Stimulated activated CD8-positive, alpha-beta memory T cell treated with anti-CD3 and anti-CD28 coated beads, Interleukin-2, amount 100 ng/mL, for 1 hour (primary cell): ENCODE data around the gene TRIP13.
"Not testable (repeated sequence)": the region's sequence is repeated elsewhere in the genome, so short reads cannot be mapped to it uniquely, and the experiment has no call there.

Source experiments
- DNase-seq, 2 donors: peaks; one replicate each; pipeline ENCODE4 v3.0.0-alpha.2; 2020; ENCODE audit warnings: low read depth in 2 of 2

TRIP13 gene

DNA sequence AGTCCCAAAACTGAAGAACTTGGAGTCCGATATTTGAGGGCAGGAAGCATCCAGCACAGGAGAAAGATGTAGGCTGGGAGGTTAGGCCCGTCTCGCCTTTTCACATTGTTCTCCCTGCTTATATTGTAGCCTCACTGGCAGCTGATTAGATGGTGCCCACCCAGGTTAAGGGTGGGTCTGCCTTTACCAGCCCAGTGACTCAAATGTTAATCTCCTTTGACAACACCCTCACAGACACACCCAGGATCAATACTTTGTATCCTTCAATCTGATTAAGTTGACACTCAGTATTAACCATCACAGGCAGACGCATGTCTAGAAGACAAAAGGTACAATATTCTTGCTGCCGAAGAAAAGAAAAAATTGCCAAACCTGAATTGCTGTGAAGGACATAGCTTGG lies 26.0 kb downstream of the TRIP13 start:
- DNase-seq: not testable (repeated sequence)

DNA sequence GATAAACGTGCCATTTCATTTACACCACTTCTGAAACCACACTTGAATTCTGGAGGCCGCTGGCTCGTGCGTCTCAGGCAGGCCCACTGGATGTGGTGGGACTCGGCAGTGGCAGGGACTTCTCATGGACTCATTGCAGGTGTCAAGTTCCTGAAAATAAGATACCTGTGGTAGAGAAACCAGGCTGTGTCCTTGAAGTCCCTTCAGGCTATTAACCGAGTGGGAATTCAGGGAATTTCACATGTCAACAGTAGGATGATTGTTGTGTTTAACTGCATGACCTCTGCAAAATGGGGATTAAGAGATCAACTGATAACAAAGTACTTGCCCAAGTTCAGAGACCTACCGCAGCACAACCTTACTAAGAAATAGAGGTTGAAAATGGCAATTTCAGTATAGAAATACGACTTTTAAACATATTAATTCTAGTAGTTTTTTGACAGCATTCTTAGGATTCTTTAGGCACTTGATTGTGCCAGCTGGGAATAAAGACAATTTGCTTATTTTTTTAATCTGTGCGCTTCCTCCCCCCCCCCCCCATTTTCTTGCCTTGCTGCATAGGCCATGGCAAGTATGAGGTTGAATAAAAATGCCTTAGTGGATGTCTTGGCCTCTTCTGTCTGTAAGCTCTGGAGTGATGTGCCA lies 26.8 kb downstream of the TRIP13 start:
- DNase-seq: no peak

DNA sequence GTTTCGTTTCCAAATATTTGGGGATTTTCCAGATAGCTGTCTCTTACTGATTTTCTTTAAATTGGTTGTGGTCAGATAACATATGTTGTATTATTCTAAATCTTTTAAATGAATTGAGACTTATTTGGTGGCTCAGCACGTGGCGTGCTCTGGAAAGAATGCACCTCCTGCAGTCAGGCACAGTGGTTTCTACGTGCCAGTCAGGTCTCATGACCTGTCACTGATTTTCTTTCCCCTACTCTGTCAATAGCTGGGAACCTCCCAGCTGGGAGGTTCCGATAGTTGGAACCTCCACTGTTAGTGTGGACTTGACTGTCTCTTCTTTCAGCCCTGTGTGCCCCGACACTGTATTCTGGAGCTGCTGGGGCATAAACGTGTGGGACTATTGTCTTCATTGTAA lies 27.6 kb downstream of the TRIP13 start:
- no peak for DNase-seq

- no peak for DNase-seq
Measured at GRCh38 chr5:921456-922435, 29.1 kb downstream of the TRIP13 start.

GRCh38 chr5:922436-923280 lies 30.0 kb downstream of the TRIP13 start:
- no peak for DNase-seq

GRCh38 chr5:923281-923873 lies 30.7 kb downstream of the TRIP13 start:
- DNase-seq: peak; percentile 38 to 50

- no peak for DNase-seq
Measured at GRCh38 chr5:926417-927171, 33.9 kb downstream of the TRIP13 start.

- DNase-seq: no peak
Measured at GRCh38 chr5:927172-928015, 34.7 kb downstream of the TRIP13 start.

DNA sequence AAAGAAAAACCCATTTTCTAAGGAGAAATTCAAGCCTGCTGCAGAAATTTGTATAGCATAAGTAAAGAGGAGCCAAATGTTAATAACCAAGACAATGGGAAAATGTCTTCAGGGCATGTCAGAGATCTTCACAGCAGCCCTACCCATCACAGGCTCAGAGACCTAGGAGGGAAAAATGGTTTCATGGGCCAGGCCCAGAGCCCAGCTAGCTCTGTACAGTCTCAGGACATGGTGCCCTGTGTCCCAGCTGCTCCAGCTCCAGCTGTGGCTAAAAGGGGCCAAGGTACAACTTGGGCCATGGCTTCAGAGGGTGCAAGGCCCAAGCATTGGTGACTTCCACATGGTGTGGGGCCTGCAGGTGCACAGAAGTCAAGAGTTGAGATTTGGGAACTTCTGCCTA lies 36.5 kb downstream of the TRIP13 start:
- not testable (repeated sequence) for DNase-seq

- no peak for DNase-seq
Measured at GRCh38 chr5:929596-929995, 36.9 kb downstream of the TRIP13 start.

- no peak for DNase-seq
Measured at GRCh38 chr5:930866-931265, 38.2 kb downstream of the TRIP13 start.

- no peak for DNase-seq
Measured at GRCh38 chr5:931570-932145, 39.0 kb downstream of the TRIP13 start.

DNA sequence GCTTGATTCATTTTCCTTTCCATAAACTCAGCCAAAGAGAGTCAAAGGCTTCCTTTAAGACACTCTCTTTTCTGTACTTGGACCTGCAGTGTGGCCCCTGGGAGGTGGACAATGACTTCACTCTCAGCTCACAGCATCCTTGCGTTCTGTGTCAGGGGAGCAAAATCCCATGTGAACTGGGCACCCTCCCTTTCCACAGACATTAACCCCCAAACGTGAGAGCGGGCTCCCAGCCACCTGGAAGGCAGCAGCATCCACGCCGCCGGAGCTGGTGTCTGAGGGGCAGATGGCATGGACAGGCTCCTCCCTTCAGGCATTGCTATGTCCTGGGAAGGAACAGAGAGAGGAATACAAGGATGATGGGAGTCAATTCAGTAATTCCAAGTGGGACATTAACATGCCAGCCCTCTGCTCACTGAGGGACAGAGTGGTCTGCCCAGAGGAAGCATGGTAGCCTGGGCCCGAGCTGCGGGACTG lies 39.5 kb downstream of the TRIP13 start:
- no peak for DNase-seq

DNA sequence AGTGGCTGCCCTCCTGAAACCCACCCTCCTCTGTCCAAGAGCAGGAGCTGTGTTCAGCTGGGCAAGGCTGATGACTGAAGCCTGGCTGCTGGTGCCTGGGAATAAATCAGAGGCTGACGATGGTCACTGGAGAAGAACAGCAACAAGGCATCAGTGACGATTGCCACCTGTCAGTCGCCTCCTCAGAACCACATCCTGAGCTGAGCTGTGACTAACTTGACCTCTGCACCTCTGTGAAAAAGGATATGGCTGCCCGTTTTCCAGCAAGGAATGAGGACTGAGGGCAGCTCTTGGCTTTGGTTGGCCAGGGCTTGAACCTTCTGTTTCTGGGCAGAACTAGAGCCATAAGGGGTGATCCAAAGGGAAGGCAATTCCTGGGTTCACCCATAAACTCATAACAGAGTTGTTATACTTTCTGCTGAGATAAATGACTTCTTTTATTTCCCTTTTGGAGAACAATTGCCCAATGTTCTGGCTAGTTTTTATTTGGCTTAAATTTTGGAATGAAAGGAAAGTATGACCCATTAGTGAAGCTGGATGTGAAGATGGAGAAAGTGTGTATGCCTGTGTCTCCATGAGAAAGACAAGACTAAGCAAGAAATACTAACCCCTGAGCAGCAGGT lies 40.1 kb downstream of the TRIP13 start:
- DNase-seq: no peak

DNA sequence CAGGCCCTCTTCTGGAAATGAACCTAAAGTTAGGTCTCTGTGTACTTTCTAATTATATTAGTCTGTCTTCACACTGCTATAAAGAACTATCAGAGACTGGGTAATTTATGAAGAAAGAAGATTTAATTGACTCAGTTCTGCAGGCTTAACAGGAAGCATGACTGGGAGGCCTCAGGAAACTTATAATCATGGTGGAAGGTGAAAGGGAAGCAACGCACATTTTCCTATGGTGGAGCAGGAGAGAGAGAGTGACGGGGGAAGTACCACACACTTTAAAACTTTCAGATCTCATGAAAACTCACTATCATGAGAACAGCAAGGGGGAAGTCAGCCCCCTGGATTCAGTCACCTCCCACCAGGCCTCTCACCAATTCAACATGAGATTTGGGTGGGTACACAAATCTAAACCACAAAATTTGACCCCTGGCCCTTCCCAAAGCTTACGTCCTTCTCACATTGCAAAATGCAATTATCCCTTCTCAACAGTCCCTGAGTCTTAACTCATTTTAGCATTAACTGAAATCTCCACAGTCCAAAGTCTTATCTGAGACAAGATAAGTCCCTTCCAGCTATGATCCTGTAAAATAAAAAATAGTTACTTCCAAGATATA lies 40.7 kb downstream of the TRIP13 start:
- DNase-seq: no peak

GRCh38 chr5:933951-934350 lies 41.3 kb downstream of the TRIP13 start:
- DNase-seq: not testable (repeated sequence)

- not testable (repeated sequence) for DNase-seq
Measured at GRCh38 chr5:934381-934967, 41.8 kb downstream of the TRIP13 start.

DNA sequence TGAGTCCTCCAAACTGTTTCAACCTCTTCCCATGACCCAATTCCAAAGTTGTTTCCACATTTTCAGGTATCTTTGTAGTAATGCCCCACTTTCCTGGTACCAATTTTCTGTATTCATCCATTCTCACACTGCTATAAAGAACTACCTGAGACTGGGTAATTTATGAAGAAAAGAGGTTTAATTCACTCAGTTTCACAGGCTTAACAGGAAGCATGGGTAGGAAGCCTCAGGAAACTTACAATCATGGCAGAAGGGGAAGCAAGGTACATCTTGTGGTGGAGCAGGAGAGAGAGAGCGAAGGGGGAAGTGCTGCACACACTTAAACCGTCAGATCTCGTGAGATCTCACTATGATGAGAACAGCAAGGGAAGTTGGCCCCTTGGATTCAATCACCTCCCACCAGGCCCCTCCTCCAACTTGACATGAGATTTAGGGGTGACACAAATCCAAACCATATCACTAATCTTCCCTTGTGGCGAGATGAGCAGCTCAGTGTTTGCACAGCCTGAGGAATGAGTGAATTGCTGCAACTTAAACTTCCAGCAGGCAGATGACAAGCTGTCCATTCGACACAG lies 42.9 kb downstream of the TRIP13 start:
- no peak for DNase-seq
